Measurements from ENCODE around the gene HVCN1. TPM values are rescaled to one million over a fixed set of nuclear protein-coding genes. Genes with fewer than 3 reads are reported as not detected.

Gene HVCN1
- total and polyA plus RNA-seq, 2 of the 13 experiments (the other 11 are each of a cell fraction or from before 2014, with no cell fraction given), result 0.49 to 1.3 TPM

- TF ChIP-seq ZHX1 (CRISPR knock-in tag; IDR thresholded peaks at IDR 0.05; ENCODE audit: low read depth) (0 out of 2 replicates have a peak, but pooled peaks have one; percentile 47), HMG20A (CRISPR knock-in tag; IDR thresholded peaks at IDR 0.05; ENCODE audit: borderline replicate concordance) (no peak), MTF1 (CRISPR knock-in tag; IDR thresholded peaks at IDR 0.05) (no peak), ZNF33A (CRISPR knock-in tag; IDR thresholded peaks at IDR 0.05; ENCODE audit: borderline replicate concordance) (no peak), ZBTB26 (CRISPR knock-in tag; IDR thresholded peaks at IDR 0.05; ENCODE audit: borderline replicate concordance) (no peak), ZNF772 (CRISPR knock-in tag; IDR thresholded peaks at IDR 0.05) (0 out of 2 replicates have a peak, but pooled peaks have one; percentile 16), SIN3A (IDR thresholded peaks at IDR 0.05; ENCODE audit: borderline replicate concordance, low read depth, low read length) (peak; percentile 95; the same call in 1 of the 2 replicates), TGIF2 (CRISPR knock-in tag; IDR thresholded peaks at IDR 0.05) (peak; percentile 35; the same call in 1 of the 2 replicates), SMC3 (IDR thresholded peaks at IDR 0.05; ENCODE audit: low read length) (no peak), ZNF451 (CRISPR knock-in tag; IDR thresholded peaks at IDR 0.05) (peak; percentile 80; the same call in 1 of the 2 replicates), GATAD2A (CRISPR knock-in tag; IDR thresholded peaks at IDR 0.05) (no peak; the same call in 1 of the 2 replicates), ISX (CRISPR knock-in tag; conservative IDR thresholded peaks at IDR 0.05) (no peak), ZNF878 (CRISPR knock-in tag; IDR thresholded peaks at IDR 0.05) (no peak), MAFG (CRISPR knock-in tag; IDR thresholded peaks at IDR 0.05) (no peak), ZNF776 (CRISPR knock-in tag; IDR thresholded peaks at IDR 0.05) (no peak; the same call in 1 of the 2 replicates), ZNF317 (CRISPR knock-in tag; IDR thresholded peaks at IDR 0.05) (peak; percentile 44; the same call in 1 of the 2 replicates), ZNF18 (CRISPR knock-in tag; IDR thresholded peaks at IDR 0.05; ENCODE audit: insufficient replicate concordance) (no peak), ZFP41 (CRISPR knock-in tag; IDR thresholded peaks at IDR 0.05; ENCODE audit: borderline replicate concordance) (no peak), IKZF4 (CRISPR knock-in tag; IDR thresholded peaks at IDR 0.05; ENCODE audit: borderline replicate concordance, low read depth, not compliant biosample characterization) (peak; percentile 71), ERF (CRISPR knock-in tag; IDR thresholded peaks at IDR 0.05) (peak; percentile 76), ZBTB42 (CRISPR knock-in tag; IDR thresholded peaks at IDR 0.05) (0 out of 2 replicates have a peak, but pooled peaks have one; percentile 72), ZNF75D (CRISPR knock-in tag; IDR thresholded peaks at IDR 0.05; ENCODE audit: borderline replicate concordance) (no peak), ZMYM2 (CRISPR knock-in tag; IDR thresholded peaks at IDR 0.05) (no peak), EHMT2 (IDR thresholded peaks at IDR 0.05; ENCODE audit: borderline replicate concordance, low read depth, low read length) (no peak), MIER3 (CRISPR knock-in tag; IDR thresholded peaks at IDR 0.05; ENCODE audit: borderline replicate concordance) (no peak)
Observed at GRCh38 chr12:110613771-110614684, 74.9 kb downstream of the HVCN1 start, which contains the start of gene TCTN1 (continued).
